HG03460 (cell line): ENCODE data around the gene DNAJC22.
"Not testable (repeated sequence)": the region's sequence is repeated elsewhere in the genome, so short reads cannot be mapped to it uniquely, and the experiment has no call there.

Source experiments
- ATAC-seq: cut with Tn5 transposase; IDR thresholded peaks from one replicate; pipeline ENCODE4 v1.9.1; 2021; ENCODE audit not compliant: unreplicated experiment

DNAJC22 gene

GRCh38 chr12:49367381-49368239, 20.9 kb downstream of the DNAJC22 start, which contains the start of gene SPATS2:
Gene SPATS2, plus strand, starts transcription at chr12:49367462. Its CDS starts 93,551 bp downstream, at chr12:49461013.
- peak; percentile 0 for ATAC-seq

- ATAC-seq: no peak
Observed at GRCh38 chr12:49368240-49368600, 21.5 kb downstream of the DNAJC22 start.

- no peak for ATAC-seq
Observed at GRCh38 chr12:49369411-49370145, 22.9 kb downstream of the DNAJC22 start.

GRCh38 chr12:49370539-49370938, 23.9 kb downstream of the DNAJC22 start:
- ATAC-seq: no peak

- peak; percentile 72 for ATAC-seq
Observed at GRCh38 chr12:49375406-49375805, 28.7 kb downstream of the DNAJC22 start.

- no peak for ATAC-seq
Observed at GRCh38 chr12:49377386-49377785, 30.7 kb downstream of the DNAJC22 start.

- not testable (repeated sequence) for ATAC-seq
Observed at GRCh38 chr12:49380184-49380583, 33.5 kb downstream of the DNAJC22 start.

GRCh38 chr12:49388682-49389386, 42.1 kb downstream of the DNAJC22 start:
- ATAC-seq: no peak

- no peak for ATAC-seq
Observed at GRCh38 chr12:49389387-49389703, 42.7 kb downstream of the DNAJC22 start.

GRCh38 chr12:49397000-49397399, 50.3 kb downstream of the DNAJC22 start:
- ATAC-seq: no peak

GRCh38 chr12:49400304-49400703, 53.6 kb downstream of the DNAJC22 start:
- ATAC-seq: no peak
